Epithelial cell of esophagus (primary cell): ENCODE results near the gene WNK2.

Experiments used
- DNase-seq: peaks from one replicate; pipeline ENCODE4 v3.0.0; 2010; ENCODE audit warnings: low read depth
- H3K4me3 ChIP-seq: 2 replicates; pipeline ENCODE4 v1.5.1; 2011; ENCODE audit warnings: mild to moderate bottlenecking, low read length, control low read depth
- CTCF ChIP-seq: IDR thresholded peaks from 2 replicates; pipeline ENCODE4 v1.5.1; 2011; ENCODE audit warnings: low read depth, mild to moderate bottlenecking, low read length, control low read depth, inconsistent platforms; ENCODE audit not compliant: insufficient read depth; ENCODE audit errors: missing control alignments

The WNK2 gene

DNA sequence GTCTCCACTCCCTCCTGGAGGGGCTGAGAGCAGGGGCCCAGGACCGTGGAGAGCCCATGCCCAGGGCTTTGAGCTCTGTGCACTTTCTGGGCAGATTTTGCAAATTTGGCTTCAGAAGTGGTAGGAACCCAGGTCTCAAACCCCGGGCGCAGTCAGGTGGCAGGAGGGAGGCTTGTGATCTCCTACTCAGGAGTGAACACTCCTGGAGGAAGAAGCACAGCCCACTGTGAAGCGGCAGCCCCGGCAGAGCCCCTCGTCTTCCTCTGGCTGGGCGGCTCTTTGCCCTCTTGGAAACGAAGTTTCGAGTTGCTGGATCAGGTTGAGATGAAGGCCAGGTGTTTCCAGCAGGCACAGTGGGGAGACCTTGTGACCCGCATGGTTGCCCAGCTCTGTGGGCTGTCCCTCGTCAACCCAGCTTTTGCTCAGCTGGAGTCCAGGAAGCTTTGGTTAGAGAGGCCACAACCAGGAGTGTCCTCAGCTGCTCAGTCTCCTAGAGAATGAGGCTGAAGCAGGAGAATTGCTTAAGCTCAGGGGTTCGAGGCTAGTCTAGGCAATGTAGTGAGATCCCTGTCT is 48.5 kb downstream of the WNK2 start:
- no peak for TF ChIP-seq CTCF
- DNase-seq = no peak
- H3K4me3 ChIP-seq = no peak overlapping the region

DNA sequence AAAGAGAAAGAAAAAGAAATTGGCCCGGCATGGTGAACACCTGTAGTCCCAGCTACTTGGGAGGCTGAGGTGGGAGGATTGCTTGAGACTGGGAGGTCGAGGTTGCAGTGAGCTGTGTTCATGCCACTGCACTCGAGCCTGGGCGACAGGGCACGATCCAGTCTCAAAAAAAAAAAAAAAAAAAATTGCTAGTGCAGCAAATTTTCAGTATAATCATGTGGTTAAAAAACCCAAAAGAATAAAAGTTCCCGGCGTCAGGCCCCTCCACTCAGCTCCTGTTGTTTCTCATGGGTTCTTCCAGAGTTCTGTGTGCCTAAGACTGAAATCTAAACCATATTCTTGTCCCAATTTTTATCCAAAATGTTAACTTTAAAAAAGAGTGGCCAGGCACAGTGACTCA is 49.1 kb downstream of the WNK2 start:
- no peak for TF ChIP-seq CTCF
- no peak for DNase-seq
- H3K4me3 ChIP-seq = no peak overlapping the region

GRCh38 chr9:93234600-93234999 is 50.7 kb downstream of the WNK2 start:
- DNase-seq = no peak
- H3K4me3 ChIP-seq = no peak overlapping the region
- no peak for TF ChIP-seq CTCF

DNA sequence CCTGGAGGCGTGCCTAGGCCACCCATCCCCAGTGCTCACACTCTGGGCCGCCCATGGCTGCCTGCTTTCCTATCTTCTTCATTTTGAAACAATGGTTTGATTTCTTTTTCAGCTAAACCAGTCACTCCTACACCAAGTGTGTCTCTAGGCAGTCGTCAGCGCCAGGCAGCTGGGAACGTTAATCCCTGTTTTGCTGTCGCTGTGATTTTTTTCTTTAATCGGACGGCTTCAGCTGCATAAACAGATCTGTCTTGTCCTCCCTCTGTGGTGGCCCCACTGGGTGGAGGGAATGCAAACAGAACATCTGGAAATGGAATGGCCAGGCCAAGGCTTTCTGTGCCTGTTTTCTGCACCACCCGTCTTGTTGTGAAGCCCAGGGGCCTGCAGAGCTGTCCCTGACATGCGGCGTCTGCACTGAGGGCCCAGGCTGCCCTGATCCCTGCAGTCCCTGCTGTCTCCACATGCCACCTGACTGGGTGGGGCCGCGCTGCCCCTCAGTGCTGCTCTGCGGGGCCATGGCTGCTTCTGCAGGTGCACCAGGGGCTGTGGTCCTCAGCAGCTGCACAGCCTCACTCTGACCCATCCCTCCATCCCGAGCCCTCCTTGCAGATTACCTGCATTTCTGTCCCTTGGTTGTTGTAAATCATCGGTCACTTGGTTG is 51.5 kb downstream of the WNK2 start:
- TF ChIP-seq CTCF = no peak
- no peak for DNase-seq
- no peak overlapping the region for H3K4me3 ChIP-seq

DNA sequence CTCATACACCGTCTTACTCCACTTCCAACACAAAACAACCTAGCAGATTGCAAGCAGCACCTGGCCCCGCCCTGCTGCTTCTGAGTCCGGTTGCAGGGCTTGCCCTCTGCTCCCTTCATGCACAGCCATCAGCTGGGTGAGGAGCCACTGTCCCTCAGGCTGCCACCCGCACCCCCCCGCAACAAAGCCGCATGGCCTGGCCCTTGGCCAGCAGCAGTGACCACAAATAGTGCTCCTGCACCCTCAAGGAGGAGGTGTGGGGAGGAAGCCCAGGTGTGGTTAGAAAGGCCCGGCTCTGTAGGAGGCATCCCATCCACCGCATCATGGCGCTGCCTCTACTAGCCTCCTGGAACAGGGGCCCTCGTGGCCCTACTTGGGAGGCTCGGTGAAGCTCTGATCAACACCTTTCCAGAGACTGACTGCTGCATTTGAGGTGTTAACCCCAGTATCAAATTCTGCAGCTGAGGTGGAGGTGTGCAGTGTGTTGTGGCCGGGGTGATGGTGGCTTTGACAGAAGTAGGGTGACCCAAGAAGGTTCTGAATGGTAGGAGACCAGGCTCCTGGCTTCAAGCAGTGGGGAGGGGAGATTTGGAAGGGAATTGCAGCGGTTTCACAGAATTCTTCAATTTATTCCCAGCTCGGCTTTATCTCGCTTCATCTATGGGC is 52.7 kb downstream of the WNK2 start:
- no peak for DNase-seq
- no peak overlapping the region for H3K4me3 ChIP-seq
- no peak for TF ChIP-seq CTCF

DNA sequence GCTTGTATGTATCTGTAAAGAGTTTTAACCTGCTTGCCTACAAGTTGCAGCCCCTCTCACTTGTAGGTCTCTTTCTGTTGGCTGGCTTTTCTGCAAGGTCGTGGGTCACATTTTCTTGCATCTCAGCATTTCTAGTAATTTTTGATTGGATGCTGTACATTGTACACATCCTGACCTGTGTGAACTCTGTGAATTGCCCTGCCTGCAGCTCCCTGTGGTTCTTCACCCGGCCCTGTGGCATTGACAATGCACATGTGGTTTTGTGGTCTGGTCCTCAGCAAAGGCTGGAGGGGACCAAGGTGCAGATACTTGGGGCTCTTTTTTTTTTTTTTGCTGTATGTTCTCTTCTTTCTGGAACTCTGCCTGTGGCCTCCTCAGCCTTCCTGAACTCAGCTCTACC is 53.6 kb downstream of the WNK2 start:
- no peak overlapping the region for H3K4me3 ChIP-seq
- no peak for DNase-seq
- no peak for TF ChIP-seq CTCF
